Endometrial microvascular endothelial cells (primary cell): ENCODE results near the gene ZNF287. TPM values are rescaled to one million over a fixed set of nuclear protein-coding genes. Genes with fewer than 3 reads are reported as not detected.

Experiments used
- in situ Hi-C: cut with HindIII; loops from 2 replicates; pipeline ENCODE4 v1.10.0; 2017; ENCODE audit warnings: low sequenced_read_pairs, low pct_unique_long_range_greater_than_20kb; ENCODE audit errors: inconsistent ontology term
- total RNA-seq: library from RNA; depleted of rRNA; stranded (reverse); fragments of >200 nt; gene quantifications from one replicate; pipeline ENCODE4 v1.2.3, GENCODE V29; 2015; ENCODE audit errors: inconsistent ontology term

The ZNF287 gene
- total RNA-seq, 1 donor from 2014 or later: 4.6 TPM

GRCh38 chr17:16521070-16521727, 47.8 kb downstream of the ZNF287 start:
- in situ Hi-C loops: no loop called here

- in situ Hi-C loops: no loop called here
These were observed 50.0 kb downstream of the ZNF287 start for GRCh38 chr17:16519021-16519420.

DNA sequence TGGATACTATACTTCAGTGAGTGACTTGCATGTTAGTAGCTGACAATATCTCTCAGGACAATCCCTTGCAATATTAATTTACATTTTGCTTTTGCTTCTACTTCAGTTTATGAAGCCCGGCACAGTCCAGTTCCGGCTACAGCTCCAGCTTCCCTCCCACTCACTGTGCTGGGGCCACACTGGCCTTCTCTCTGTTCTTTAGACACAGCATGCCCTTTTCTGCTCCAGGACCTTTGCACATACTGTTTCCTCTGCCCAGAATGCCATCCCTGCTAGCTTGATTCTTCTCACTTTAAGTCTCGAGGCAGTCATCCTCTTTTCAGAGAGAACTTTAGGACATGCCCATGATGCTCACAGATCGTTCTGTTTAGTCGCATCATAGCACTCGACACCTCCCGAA, 51.5 kb downstream of the ZNF287 start:
- in situ Hi-C loops: no loop called here

- in situ Hi-C loops: no loop called here
These were observed 52.4 kb downstream of the ZNF287 start for GRCh38 chr17:16516594-16517051.

GRCh38 chr17:16515933-16516332, 53.1 kb downstream of the ZNF287 start:
- in situ Hi-C loops: no loop called here

- in situ Hi-C loops: no loop called here
These were observed 55.1 kb downstream of the ZNF287 start for GRCh38 chr17:16513873-16514272.

DNA sequence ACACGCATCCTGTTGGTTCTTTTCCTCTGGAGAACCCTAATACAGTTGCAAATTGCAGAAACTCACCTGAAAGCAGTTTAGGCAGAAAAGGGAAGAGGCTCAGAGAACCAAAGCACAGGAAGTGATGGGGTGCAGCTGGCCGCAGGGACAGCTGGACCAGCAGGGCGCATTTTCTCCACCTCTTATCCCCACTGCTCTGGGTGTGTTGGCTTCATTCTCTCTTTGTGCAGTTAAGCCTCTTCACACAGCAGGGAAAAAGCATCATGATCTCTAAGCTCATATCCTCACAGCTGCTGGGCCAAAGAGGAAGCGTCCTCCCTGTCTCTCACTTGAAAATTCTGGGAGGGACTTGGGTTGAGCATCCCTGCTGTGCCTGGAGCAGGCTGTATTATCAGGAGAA, 57.0 kb downstream of the ZNF287 start:
- in situ Hi-C loops: no loop called here

- in situ Hi-C loops: no loop called here
These were observed 57.4 kb downstream of the ZNF287 start for GRCh38 chr17:16511593-16511992.

- in situ Hi-C loops: no loop called here
These were observed 61.0 kb downstream of the ZNF287 start for GRCh38 chr17:16507918-16508533.

GRCh38 chr17:16506188-16506587, 62.8 kb downstream of the ZNF287 start:
- in situ Hi-C loops: no loop called here

DNA sequence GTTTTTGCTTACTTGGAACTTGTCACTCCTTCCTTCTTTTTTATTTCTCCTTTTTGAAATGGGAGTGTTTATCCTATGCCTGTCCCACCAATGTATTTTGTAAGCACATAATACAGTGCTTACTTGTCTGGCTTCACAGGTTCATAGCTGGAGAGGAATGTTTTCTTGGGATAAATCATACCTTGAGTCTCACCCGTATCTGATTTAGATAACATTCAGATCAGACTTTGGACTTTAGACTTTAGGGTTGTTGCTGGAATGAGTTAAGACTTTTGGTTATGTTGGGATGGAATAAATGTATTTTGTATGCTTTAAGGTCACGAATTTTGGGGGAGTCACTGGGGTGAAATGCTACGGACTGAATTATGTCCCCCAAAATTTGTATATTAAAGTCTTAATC, 64.0 kb downstream of the ZNF287 start:
- in situ Hi-C loops: no loop called here

Other genes with a start within 250 kb of the ZNF287 start
- gene CENPV, start 215.7 kb downstream of the ZNF287 start, total RNA-seq: 38.7 TPM
- 1,239 TPM for gene UBB, start 188.1 kb downstream of the ZNF287 start, total RNA-seq
- gene TRPV2, start 153.6 kb downstream of the ZNF287 start, total RNA-seq: 182 TPM
- 0.19 TPM for gene LRRC75A, start 77.0 kb downstream of the ZNF287 start, total RNA-seq
- 1.6 TPM for gene ZNF624, start 84.6 kb upstream of the ZNF287 start, total RNA-seq
- 0.37 TPM for gene CCDC144A, start 121.0 kb upstream of the ZNF287 start, total RNA-seq